Measurements from ENCODE around the gene MBP. TPM values are rescaled to one million over a fixed set of nuclear protein-coding genes. Genes with fewer than 3 reads are reported as not detected.
"Not testable (repeated sequence)": the region's sequence is repeated elsewhere in the genome, so short reads cannot be mapped to it uniquely, and the experiment has no call there.

Gene MBP
- polyA plus RNA-seq, 4 donors, result 18.5 to 23.3 (median 21.5) TPM

DNA sequence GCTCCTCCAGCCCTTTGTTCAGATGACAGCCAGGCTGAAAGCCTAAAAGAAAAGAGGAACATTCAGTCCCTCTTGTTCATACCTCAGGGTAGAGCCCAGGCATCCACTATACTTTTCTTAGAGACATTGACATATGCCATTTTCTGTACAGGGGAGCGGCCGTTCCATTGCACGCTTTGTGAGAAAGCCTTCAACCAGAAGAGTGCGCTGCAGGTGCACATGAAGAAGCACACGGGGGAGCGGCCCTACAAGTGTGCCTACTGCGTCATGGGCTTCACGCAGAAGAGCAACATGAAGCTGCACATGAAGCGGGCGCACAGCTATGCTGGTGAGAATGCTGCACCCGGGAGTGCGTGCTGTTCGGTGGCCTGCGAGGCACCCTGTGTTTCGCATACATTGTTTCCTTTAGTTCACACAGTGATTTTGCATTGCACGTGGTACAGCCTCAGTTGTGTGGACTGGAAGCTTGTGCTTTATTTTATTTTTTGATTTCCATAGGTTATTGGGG, 172.0 kb downstream of the MBP start:
- DNase-seq (ENCODE audit: low read depth in 4 of 4, low spot score in 2 of 4), result no peak

DNA sequence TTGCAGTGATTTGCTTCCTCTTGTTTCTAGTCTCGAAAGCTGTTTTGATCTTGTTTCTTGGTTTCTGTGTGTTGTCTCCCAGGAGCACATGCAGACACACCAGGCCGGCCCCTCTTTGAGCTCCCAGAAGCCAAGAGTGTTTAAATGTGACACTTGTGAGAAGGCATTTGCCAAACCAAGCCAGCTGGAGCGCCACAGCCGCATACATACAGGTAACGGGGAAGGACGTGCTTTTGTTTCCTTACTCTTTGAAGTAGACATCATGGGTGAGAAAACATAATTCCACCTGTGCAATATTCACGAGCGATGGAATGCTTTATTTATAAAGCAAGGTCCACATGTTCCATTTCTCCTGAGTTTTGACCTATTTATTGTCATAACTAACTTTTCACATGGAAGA, 173.0 kb downstream of the MBP start:
- no peak for DNase-seq (ENCODE audit: low read depth in 4 of 4, low spot score in 2 of 4)

DNA sequence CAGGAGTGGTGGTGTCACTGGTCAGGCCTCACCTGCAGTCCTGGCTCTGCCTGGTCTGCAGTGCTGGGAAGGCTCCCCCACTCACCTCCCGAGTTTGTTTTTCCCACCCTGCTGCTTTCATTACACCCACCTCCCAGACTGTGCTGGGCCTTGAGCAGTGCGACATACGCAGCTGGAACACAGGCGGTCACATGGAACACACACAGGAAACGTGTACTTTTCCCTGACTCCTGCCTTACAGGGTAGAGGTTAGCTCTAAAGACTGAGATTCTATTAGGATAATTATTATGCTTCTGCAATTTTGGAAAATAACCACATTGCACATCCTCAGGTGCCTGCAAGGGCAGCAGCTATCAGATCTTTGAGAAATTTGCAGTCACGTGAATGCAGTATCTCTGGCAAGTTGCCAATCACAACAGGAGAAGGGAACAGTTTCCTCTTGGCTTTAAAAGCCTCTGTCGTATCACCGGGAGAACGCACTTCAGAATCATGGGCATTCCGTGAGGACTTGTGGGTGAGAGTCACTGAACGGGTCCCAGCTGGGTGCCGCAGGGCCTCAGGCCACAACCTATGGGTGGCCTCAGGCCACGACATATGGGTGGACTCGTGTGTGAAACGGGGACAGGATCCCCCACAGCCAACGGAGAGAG, 173.8 kb downstream of the MBP start:
- no peak for DNase-seq (ENCODE audit: low read depth in 4 of 4, low spot score in 2 of 4)

DNA sequence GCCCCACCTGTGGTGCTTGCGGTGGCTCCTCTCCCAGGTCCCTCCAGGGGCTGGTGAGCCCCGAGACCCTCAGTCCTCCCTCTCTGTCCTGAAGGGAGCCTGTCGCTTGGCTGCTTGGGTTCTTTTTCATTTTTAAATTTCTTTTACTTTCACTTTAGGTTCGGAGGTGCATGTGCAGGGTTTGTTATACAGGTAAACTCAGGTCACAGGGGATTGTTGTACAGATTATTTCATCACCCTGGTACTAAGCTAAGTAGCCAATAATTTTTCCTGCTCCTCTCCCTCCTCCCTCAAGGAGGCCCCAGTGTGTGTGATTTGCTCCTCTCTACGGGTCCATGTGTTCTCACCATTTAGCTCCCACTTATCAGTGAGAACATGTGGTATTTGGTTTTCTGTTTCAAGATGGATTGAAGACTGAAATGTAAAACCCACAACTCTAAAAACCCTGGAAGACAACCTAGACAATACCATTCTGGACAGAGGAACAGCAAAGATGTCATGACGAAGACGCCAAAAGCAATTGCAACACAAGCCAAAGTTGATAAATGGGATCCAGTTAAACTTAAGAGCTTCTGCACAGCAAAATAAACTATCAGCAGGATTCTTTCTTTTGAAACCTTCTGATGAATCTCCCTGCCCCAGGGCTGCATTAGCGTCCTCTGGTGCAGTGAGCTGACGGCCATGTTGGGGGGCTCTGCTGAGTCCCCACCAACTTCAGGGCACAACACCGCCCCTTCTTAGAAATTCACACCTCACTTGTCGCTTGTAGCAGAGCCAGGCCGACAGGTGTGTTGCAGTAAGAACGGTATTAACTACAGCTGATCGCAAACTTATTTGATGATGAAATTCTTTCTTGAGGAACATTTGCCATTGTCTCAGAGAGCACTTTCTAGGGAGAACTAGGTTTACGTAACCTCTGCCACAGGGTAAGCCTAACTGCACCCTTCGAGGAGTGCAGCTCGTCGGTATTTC, 174.9 kb downstream of the MBP start:
- DNase-seq (ENCODE audit: low read depth in 4 of 4, low spot score in 2 of 4), result no peak

DNA sequence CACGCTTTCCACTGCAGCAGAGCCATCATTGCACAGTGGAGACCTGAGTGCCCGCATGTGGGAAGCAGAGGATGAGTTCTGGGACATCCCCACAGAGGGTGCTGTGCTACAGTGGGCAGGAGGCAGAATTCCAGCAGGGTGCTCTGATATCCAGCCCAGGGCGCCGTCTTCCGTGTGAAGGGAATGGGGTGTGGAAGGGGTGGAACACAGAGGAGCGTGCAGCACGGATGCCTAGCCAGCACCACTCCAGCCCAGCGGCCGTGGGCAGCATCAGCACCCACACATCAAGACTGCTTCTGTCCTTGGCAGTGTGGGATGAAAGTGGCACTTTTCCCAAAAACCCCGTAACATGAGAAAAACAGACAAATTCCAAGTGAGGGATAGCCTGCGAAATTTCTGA, 175.9 kb downstream of the MBP start:
- no peak for DNase-seq (ENCODE audit: low read depth in 4 of 4, low spot score in 2 of 4)

DNA sequence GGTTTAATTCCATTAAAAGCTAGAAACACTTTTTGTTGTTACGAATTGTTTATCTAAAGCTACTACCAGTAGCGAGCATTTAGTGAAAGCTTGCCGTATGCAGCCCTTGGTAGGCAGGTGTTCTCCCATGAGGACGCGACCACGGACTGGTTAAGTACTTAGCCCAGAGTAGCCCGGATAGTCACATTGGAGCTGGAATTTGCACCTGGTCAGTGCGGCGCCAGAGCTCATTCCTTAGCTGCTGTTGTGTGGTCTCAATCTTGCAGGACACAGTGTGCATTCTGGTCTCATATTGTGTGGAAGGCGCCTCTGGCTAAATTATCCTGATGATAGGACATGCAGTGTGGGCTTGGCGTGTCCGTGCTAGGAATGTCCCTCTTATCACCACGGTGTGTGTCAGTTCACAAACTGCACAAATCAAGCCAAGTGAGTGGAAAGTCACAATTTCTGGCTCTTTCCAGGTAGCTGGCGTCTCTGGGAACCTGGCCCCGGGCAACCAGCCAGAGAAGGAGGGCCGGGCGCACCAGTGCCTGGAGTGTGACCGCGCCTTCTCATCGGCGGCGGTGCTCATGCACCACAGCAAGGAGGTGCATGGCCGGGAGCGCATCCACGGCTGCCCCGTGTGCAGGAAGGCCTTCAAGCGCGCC, 176.9 kb downstream of the MBP start:
- DNase-seq (ENCODE audit: low read depth in 4 of 4, low spot score in 2 of 4), result no peak

DNA sequence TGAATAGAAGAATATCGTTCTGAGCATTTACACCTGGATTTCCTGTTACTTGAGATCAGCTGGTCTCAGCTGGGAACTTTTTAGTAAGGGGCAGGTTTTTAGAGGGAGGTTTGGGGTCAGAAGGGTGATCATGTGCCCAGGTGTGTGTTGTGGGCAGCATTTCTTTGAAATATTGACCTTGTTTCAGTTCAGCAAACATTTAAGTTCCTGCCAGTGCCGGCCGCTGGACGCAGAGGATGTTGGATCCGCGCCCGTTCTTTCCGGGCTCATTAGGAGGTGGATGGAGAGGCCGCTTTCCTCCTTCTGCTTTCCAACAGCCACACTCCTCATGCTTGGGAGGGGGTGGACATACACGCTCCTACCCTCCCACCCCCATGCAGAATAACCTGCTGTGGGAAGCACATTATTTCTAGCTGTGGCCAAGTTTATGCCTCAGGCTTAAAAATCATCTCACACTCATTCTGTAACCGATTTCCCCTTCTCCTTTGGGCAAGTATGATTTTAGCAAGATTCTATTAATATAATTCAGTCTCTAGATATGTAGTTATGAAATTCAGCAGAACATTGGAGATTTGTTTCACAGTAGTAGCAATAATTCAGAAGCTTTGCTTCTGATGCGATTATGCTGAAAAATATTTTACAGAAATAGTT, 178.9 kb downstream of the MBP start:
- no peak for DNase-seq (ENCODE audit: low read depth in 4 of 4, low spot score in 2 of 4)

DNA sequence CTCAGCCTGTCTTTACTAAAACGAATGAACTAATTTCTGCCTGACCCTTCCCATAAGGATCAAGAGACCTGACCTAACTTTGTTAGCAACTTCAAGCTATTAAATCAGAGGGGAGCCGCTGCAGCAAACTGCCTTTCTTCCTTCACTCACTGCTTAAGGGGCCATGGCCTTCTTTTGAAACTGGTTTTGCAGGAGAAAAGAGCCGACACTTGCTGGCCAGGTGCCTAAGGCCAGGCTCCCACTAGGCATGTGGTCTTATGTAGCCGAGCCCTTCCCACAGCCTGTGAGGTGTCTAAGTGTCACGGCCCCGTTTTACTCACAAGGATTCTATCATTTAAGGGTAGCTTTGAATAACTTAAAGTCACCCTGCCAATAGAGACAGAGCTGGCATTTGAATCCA, 179.4 kb downstream of the MBP start:
- no peak for DNase-seq (ENCODE audit: low read depth in 4 of 4, low spot score in 2 of 4)

DNA sequence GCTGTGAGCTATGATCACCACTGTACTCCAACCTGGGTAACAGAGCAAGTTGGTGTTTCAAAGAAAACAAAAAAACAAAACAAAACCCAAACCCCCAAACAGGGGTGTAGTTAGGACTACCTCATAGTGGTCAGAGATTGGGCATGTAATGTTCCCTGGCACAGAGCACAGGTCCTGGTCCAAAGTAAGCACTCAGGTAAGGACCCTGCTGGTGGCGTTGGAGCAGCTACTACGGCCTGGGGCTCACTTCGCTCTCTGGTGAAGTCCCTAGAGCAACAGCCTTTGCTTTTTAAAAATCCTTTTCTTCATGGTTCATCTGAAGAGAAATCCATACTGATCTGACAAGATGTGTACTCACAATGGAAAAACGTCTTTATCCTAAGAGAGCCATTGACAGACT, 179.8 kb downstream of the MBP start:
- no peak for DNase-seq (ENCODE audit: low read depth in 4 of 4, low spot score in 2 of 4)

DNA sequence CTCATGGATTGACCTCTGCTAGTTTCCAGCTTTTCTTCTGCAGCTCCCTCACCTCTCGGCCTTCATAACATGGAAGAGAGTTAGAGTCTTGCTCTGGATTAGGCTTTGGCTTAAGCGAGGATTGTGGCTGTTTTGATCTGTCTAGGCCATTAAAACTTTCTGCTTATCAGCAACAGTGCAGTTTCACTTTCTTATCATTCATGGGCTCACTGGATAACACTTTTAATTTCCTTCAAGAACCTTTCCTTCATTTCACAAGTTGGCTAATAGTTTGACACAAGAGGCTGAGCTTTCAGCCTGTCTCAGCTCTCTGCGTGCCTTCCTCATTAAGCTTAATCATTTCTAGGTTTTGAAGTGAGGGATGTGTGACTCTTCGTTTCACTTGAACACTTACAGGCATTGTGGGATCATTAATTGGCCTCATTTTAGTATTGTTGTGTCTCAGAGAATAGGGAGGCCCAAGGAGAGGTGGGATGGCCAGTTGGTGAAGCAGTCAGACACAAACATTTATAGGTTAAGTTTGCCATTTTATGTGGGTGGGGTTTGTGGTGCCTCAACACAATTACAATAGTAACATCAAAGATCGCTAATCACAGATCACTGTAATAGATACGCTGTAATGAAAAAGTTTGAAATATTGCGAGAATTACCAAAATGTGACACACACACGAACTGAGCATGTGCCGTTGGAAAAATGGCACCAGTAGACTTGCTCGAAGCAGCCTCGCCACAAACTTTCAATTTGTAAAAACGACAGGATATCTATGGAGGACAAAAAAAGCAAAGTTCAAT, 180.9 kb downstream of the MBP start:
- DNase-seq (ENCODE audit: low read depth in 4 of 4, low spot score in 2 of 4), result no peak

DNA sequence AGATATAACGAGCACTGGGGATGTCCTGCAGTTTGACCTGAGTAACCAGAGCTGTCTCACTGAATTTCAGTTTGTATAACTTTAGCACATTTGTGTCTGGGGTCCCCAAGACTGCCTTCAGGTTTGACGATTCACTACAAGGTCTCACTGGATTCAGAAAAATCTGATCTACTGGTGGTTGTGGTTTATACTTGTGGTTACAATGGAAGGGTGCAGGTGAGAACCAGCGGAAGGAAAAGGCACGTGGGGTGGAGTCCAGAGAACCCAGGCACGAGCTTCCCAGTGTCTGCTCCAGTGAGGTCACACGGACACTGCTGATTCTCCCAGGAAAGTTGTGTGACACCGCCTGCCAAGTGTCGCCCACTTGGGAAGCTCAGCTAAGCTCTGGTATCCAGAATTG, 184.2 kb downstream of the MBP start:
- DNase-seq (ENCODE audit: low read depth in 4 of 4, low spot score in 2 of 4), result no peak

DNA sequence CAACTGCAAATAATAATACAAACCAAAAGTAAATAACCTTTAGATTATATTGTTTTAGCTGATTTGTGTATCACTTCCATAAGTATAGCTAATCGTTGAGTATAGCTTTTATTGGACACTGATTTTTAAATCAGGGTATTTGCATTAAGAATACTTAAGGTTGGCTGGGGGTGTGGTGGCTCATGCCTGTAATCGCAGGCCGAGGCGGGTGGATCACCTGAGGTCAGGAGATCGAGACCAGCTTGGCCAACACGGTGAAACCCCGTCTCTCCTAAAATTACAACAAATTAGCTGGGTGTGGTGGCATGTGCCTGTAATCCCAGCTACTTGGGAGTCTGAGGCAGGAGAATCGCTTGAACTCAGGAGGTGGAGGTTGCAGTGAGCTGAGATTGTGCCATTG, 188.2 kb downstream of the MBP start:
- not testable (repeated sequence) for DNase-seq (ENCODE audit: low read depth in 4 of 4, low spot score in 2 of 4)

DNA sequence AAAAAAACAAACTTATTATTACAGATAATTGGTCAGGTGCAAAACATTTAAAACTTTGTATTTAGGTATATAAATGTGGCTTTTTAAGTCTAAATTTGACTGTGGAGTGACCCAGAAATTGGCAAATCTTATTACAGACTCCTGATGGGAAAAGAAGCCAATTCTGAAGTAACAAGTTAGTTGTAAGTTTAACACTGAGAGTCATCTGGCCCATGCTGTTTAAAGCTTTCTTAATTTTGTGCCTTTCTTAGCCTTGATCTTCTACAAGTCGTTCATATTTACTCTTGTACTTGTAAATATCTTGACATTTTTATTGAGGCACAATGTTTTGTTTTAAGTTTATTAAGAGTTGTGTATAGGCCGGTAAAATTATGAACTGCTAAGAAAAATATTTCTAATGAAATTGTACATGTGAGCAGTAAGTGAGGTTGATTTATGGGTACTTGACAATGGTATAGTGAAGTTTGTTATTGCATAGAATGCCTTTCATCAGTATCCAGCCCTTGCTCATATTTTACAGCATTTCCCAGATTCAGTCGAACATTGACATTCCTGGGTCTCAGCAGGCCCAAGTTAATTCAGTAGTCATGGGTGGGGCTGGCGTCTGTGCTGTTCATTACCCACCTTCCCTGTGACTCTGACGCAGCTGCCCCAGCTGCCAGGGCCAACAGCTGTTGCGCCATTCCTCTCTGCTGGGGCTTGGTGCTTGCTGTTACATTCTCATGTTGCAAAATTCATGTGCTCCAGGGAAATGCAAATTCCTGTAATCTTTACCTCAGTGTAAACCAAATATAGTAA, 188.8 kb downstream of the MBP start:
- DNase-seq (ENCODE audit: low read depth in 4 of 4, low spot score in 2 of 4), result no peak

DNA sequence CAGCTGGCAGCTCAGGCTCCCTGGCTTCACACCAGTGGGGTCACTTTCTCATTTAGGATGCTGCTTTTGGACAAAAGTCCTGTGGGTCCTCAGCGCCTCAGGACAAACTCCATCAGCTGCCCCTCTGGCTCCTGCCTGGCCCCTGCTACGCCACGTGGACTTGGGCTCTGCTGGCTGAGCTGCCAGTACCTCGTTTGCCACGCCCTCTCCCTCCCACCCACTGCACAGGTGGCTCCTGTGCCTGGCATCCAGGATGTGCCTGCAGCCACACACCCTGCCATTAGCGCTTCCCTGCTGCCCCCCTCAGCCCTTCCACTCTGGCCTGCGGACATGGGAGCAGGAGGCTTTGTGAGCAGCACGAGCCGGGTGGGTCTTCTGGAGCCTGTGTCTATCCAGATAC, 191.3 kb downstream of the MBP start:
- no peak for DNase-seq (ENCODE audit: low read depth in 4 of 4, low spot score in 2 of 4)

DNA sequence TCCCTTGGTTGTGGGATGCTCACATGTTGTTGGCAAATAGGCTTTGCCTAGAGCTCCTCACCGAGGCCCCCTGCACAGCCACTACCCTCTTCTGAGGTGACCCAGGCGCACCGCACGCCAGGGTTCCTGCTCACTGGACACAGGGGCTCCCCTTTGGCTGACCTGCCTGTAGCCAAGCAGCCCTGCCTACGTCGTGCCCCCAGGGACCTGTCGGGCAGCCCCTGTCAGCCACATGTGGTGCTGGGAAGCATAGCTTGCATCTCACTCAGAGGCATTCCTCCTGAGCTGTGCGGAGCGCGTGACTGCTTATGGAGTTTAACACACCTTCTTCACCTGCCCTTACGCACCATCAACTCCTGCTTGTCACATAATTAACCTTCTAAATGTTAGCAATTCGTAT, 194.0 kb downstream of the MBP start:
- no peak for DNase-seq (ENCODE audit: low read depth in 4 of 4, low spot score in 2 of 4)

DNA sequence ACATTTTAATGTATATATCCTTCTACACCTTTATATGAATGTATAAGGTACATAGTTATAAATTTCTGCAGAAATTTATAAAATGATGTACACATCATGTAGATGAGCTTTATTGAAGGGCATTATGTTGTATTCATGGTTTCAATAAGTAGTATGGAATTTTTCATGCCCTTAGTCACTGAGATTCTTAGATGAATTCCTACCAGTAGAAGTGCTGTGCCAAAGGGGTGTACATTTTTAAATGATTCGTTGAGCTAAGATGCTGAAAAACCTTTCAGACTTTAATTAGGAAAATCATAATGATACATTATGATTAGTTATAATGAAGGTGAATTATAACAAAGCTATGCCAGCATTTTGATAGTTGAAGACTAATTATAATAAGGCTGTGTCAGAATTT, 195.0 kb downstream of the MBP start:
- no peak for DNase-seq (ENCODE audit: low read depth in 4 of 4, low spot score in 2 of 4)

DNA sequence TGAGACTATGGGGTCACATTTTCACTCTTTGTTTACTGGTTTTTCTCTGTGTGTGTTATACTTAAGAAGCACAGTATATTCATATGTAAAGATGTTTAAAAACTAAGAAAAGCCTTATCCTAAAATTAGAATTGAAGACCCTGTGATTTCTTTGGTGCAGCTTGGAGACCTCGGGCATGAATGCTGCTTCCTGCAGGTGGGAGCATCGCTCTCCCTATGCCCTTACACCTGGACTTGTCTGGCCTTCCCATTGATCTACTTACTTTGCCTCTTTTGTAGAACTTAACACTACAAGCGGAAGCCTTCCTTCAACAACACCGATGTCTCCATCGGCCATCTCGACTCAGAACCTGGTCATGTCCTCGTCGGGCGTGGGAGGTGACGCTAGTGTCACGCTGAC, 195.7 kb downstream of the MBP start:
- DNase-seq (ENCODE audit: low read depth in 4 of 4, low spot score in 2 of 4), result no peak

DNA sequence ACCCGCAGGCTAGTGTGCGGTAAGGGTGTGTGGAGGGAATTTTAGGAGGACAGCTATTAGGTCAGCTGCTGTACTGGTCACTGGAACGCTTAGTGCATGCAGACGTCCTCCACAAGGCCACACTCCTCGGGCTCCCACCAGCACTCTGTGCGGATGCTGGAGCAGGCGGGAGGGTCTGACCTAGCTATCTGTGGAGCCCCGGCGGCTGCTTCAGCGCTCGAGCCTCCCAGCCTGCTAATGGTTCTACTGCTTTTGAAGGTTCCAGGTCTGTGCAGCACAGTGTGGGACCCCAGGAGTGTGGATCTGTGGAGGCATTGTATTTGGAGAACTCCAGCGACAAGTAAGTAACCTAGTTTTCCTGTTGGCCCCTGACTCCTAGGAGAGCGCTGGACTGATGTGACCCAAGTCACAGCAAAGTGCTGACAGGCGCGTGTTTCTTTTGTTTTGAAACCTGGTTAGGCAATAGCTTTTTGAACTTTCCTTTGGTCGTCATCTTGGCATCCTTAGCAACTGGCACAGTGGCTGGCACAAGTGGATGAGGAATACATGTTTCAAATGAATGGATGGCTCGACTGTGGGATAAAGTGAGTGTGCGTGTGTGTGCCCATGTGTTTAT, 196.8 kb downstream of the MBP start:
- DNase-seq (ENCODE audit: low read depth in 4 of 4, low spot score in 2 of 4), result no peak
